ENCODE results near the gene VAX1.

GRCh38 chr10:117090834-117091233 lies 47.2 kb downstream of the VAX1 start:
- TF ChIP-seq TCF4 (CRISPR knock-in tag; IDR thresholded peaks at IDR 0.05; ENCODE audit: borderline replicate concordance) (no peak), PPARA (CRISPR knock-in tag; IDR thresholded peaks at IDR 0.05; ENCODE audit: borderline replicate concordance) (no peak), OSR1 (CRISPR knock-in tag; IDR thresholded peaks at IDR 0.05) (no peak), PATZ1 (CRISPR knock-in tag; IDR thresholded peaks at IDR 0.05; ENCODE audit: borderline replicate concordance) (no peak), ESRRG (CRISPR knock-in tag; IDR thresholded peaks at IDR 0.05) (no peak)
